Epithelial cell of prostate (primary cell): Measurements from ENCODE around the gene KRT3.

Experiments
- DNase-seq: peaks from one replicate; pipeline ENCODE4 v3.0.0-alpha.2; 2011; ENCODE audit warnings: low read depth, low spot score
- H3K27ac ChIP-seq: fragments of 450-650 bp; 2 replicates; pipeline ENCODE4 v1.5.1; 2017; ENCODE audit warnings: mild to moderate bottlenecking

The KRT3 gene

DNA sequence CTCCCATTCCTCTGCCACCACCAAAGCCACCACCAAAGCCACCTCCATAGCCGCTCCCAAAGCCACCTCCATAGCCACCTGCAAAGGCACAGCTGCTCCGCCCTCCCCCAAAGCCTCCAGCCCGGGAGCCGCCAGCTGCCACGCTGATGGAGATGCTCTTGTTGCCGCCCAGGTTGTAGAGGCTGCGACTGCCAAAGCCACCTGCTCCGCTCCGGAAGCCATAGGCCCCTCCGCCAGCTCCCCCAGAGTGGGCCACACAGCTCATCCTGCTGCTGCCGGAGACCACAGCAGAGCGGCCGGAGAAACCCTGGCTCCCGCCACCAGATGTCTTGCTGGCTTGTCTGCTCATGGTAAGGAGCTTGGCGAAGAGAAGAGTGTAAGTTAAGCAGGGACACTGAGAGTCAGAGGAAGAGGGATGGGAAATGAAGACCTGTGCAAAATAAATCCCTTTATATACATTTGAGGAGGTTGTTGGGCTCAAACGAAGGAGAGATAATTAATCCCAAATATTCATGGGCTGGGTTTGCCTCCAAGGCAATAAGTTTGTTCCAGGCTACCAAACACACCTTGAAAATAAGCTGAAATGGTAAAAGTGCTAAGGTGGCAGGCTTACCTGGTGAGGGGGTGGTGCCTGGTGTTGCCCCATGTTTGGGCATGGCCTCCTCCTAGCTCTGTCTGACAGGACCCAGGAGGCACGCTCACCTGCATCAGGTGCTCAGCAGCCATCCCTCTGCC lies at the start of gene KRT3:
Gene KRT3 (minus strand): TSS at position 424 of the 735 bp plus-strand sequence. CDS start 75 bp downstream, at position 349.
- DNase-seq = no peak
- no peak within 1 kb of the TSS for H3K27ac ChIP-seq

DNA sequence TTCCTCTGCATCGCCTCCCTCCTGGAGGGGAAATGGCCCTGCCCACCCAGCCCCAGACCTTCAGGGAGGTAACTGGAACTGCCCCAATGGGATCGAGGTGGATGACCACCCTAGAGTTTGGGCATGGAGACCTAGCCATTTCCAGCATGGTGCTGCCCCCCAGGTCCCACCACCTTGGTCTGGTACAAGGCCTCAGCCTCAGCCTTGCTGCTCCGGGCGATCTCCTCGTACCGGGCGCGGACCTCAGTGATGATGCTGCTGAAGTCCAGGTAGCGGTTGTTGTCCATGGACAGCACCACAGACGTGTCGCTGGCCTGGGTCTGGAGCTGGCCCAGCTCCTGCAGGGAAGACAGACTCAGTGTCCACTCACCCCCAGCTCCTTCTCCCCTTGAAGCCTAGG lies 48.5 kb upstream of the KRT3 start:
- no peak overlapping the region for H3K27ac ChIP-seq
- DNase-seq = no peak

DNA sequence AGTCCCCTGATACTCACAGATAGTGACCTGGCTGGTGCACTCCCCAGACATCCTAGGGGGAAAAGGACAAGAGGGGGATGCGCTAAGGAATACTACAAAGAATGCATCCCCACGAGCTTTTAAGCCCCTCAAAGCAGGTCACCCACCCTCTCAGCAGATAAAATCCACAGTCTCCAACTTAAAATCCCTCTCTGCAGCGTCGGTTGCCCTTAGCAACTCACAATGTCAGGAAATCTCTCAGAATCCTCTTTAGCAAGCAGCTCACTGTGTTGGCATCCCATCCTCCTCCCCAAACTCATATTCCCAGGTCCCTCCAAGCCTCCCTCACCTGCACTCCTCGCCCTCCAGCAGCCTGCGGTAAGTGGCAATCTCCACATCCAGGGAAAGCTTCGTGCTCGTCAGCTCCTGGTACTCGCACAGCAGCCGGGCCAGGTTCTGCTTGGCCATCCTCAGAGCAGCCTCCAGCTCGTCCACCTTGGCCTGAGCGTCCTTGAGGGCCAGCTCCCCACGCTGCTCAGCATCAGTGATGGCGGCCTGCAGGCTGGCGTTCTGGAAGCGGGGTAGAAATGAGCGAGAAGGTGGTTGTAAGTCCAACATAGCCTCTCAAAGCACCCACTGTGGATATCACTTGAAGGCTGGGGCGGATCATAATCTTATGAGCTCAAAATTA lies 43.7 kb upstream of the KRT3 start:
- no peak overlapping the region for H3K27ac ChIP-seq
- DNase-seq = no peak

DNA sequence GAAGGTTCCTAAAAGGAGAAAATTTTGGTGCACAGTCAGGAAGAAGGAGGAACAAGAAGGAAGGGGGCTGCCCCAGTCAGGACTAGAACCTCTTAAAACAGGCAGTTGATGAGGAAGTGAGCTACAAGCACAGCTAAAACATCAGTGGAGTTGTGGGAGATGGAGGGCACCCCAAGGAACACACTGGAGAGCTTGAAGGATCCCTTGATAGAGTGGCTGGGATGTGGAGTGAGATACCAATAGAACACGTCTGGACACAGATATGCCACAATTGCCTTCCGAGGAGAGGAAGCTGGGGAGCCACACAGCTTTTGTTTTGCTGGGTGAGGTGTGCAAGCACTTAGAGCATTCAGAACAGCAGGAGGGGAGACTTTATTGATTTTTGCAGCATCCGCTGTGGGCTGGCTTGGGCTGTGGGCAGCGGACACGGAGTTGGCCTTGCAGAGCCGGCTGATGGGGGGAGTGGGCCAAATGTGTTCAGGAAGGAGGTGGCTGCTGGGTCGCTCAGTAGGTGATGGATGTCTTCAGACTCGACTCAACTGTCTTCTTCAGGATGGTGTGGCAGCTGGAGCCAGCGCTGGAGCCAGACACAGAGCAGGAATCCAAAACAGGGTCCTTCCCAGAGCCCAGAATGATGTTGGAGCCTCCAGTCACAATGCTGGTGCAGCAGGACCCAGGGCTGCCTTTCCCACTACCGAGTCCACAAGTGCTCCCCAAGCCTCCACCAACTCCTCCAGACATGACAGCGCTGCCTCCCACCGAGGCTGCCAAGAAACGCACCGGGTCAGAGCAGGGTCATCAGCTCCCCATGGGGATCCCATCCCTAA lies 42.9 kb upstream of the KRT3 start:
- DNase-seq = no peak
- H3K27ac ChIP-seq = no peak overlapping the region

DNA sequence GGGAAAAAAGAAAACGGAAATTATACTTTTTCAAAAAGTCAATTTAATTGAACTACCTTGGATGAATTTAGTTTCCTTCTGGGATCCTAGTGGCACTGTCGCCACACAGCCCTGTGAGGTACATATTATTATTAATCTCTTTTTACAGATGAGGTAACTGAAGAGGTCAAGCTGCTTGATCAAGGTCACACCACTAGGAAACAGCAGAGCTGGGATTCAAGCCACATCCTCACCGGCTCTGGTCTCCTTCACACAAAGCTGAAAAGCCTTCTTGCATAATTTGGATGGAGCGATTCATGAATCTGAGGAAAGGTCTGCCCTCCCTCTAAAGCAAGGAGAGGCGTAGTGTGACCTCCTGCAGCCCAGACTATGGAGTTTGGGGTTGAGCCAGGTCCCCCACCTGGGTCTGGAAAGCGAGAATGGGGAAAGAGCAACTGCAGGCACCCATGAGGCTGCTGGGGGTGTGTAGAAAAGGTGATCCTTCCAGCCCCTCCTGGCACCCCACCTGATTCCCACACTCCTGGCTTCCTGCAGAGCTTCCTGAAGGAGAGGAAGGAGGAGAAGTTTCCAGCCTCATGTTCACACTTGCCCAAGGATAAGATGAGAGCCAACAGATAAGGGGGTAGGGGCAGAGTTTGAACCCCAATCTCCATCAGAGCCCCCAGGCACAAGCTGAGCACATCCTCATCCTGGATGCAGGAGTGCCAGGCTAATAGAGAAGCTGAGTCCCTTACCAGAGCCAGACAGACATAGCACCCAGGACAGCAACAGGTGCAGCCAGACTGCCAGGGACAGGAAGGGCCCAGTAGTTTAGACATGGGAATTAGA lies 42.1 kb upstream of the KRT3 start:
- DNase-seq = no peak
- H3K27ac ChIP-seq = no peak overlapping the region

DNA sequence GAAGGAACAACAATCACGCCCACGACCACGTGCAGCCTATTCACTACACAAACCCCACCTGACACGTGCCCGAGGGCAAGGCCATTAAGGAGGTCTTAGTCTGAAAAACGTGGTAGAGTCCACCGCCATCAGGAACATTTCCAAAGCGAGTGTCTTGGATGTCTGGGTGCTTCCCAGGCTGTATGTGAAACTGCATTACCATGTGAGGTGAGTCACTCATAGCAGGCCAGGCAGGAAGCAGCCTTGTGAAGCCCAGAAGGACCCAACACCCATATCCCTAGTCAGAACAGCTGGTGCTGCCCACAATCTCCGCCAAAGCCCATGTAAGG lies 41.5 kb upstream of the KRT3 start:
- DNase-seq = peak; percentile 53
- no peak overlapping the region for H3K27ac ChIP-seq

DNA sequence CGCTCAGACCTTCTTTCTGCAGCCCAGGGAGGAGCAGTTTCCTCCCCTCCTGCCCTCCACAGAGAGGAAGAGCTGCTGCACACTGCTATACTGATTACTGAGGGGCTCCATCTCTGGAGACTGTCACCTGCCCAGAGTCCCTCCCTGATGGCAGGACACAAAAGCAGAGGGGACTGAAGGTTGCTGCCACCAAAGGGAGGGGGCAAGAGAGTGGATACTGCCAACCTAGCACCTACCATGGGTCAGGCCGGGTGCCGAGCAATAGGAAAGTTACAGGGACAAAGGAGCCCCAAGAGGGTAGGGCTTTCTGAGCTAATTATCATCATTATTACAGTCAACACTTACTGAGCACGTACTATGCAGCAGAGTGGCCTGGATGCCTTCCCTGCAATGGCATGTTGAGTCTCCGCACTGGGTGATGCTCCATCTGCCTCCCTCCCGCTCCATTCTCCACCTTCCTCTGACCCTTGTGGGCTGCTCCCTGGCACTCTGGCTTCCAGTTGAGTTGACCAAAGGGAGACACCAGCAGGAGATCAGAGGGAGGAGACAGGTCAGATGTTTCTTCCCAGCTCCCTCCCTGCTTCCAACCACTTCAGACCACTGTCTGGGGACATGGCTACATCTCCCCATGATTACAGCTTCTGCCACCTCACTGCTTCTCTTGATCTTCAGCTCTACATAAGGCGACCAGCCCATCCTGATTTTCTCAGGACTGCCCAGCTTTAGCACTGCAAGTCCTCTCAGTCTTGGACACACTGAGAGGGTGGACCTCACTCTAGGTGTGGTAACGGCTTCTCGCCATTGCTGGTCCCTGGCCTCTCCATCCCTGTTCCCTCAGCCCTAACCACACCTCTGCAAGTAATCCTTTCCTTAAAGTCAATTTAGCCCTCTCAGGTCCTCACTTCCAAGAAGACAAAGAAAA lies 40.8 kb upstream of the KRT3 start:
- H3K27ac ChIP-seq = no peak overlapping the region
- DNase-seq = no peak

DNA sequence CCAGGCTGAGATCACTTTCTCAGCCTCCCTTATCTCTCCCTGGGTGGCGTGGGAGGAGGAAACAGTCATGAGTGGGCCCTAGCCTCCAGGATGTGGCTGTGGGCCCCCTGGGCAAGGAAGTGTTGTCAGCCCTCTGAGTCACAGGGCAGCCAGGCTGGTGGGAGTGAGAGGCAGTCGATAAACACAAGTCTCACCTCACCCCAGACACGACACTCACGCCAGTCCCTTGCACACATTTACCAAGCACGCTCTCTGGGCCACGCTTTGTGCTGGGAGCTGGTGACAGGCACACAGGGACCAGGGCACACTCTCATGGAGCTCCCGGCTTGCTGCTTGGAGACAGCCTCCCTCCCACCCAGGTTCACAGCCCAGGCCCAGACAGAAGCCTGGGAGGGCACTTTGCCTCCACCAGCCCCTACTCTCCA lies 40.1 kb upstream of the KRT3 start:
- no peak overlapping the region for H3K27ac ChIP-seq
- no peak for DNase-seq

DNA sequence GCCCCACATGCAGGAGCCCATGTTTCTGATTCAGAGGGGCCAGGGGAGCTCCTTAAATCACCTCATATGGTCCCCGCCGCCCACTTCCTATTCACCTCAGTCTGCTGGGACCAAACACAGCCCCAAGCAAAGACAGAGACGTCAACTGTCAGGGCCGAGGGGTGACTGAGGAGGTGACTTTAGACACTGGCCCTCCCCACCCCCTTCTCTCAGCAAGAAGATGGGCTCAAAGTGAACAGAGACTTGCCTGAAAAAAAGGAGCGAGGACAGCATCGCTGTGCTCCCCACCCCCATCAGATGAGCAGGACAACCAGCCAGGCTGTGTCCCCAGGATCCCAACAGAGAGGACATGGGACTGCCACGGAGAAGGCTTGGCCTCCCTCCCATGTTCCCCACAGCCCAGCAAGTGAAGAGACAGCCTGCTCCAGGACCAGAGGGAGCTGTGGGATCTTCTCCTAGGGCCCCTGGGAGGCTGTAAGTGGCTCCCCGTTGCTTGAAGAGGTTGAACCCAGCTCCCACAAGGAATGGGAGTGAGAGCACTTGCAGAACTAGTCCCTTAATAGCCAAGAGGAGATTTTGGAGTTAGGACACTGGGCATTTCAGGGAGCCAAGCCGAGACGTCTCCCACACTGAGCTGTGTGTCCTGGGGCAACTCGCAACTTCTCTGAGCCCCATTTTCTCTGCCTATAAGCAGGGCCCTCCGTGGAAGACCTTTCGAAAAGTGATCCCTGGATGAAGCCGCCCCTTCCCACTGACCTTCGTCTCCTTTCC lies 39.5 kb upstream of the KRT3 start:
- H3K27ac ChIP-seq = no peak overlapping the region
- DNase-seq = no peak

DNA sequence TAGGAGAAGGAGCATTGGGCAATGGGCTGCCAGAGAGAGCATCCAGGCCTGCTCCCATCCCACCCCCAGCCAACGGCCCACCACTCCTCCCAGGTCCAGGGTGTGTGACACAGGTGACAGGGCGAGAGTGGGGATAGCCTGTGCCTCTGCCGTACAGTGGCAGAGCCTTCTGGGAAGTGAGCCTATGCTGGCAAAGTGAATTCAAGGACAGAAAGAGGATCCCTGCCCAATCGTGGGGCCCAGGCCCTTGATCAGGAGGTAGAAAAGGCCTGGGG lies 38.7 kb upstream of the KRT3 start:
- no peak for DNase-seq

DNA sequence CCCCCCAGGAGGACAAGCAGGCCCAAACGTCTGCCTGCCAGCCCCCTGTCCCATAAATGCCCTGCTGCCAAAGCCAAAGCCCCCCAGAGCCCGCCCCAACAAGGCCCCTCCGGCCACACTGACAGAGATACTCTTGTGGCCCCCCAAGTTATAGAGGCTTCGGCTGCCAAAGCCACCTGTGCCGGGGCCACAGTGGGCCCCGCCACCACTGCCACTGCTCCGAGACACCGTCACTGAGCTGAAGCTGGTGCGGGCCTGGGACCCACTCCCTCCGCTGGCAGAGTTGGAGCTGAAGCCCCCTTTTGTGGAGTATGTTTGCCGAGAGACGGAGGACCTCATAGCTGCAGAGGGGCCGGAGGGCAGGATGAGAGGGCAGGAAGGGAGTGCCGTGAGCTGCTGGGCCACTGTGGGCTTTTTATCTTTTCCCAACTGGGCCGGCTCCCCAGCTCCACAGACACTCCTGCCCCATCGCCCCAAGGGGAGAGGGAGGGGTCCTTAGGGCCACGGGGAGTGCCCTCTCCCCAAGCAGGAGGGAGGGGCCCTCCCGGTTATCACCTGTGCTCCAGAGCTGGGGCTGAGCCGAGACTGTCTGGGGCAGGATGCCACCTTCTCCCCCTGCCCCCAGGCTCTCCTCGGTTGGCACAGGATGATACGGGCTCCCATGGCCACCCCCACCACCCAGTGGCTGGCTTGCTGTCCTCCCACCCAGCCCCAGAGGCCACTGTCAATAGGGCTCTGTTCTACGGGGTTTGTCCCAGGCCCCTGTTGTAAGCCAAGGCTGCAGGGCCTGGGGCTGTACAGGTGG lies 38.2 kb upstream of the KRT3 start, which contains the start of gene KRT79:
Gene KRT79 (minus strand): TSS at position 390 of the 805 bp plus-strand sequence. CDS start 51 bp downstream, at position 339.
- no peak for DNase-seq
- no peak within 1 kb of the TSS for H3K27ac ChIP-seq

More for the DNA sequence above, 38.7 kb upstream of the KRT3 start:
- H3K27ac ChIP-seq = no peak overlapping the region

DNA sequence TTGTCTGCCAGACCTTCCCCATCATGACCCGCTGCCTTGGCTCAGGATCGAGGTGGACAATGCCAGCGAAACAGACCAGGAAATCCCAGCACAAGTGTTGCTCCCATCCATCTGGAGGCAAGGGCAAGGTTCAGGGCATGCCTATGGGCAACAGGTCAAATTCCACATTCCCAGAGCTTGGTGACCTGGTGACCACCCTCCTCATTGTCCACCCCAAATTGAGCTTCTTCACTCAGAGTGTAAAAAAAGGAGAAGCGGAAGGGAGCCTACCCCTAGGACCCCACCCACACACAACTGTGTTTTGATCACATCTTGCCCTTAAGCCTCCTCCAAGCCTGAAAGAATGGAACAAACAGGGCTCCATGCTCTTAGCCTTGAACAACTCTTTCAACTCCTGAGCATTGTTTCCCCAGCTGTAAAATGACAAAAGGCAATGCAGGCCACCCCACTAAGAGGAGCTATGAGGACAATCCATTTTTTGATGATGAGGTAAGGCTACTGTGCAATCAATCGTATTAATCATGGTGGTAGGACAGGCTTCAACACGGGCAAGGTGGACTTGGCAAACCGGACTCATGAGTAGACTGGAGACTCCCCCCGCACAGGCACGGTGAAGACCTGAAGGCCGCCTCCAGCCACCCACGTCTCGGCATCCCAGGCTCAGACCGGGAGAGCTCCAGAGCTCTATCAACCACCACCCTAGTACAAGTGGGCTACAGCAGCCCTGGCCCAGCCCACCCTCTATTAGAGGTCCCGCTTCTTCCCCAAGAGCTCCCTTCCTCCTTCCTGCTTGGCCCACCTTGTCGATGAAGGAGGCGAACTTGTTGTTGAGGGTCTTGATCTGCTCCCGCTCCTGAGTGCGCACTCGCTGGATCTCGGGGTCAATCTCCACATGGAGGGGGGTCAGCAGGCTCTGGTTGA lies 37.3 kb upstream of the KRT3 start:
- peak; percentile 40 for DNase-seq
- no peak overlapping the region for H3K27ac ChIP-seq

DNA sequence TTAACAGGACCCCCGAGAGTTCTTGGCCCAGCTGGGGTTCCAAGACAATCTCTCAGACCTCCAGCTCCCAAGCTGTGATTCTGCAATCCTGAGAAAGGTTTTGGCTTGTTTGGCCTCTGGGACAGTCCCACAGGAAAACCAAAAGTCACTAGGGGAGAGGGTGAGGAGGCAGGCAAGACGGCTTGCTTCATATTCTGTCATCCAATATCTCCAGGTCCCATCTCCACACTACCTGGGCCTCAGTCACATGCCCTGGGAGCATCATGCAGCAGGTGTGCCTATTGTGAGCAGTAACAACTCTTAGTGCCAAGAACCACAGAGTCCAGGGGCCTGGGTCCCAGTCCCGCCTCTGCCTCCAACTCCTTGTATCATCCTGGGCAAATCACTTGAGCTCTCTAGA lies 36.5 kb upstream of the KRT3 start:
- H3K27ac ChIP-seq = no peak overlapping the region
- DNase-seq = no peak

DNA sequence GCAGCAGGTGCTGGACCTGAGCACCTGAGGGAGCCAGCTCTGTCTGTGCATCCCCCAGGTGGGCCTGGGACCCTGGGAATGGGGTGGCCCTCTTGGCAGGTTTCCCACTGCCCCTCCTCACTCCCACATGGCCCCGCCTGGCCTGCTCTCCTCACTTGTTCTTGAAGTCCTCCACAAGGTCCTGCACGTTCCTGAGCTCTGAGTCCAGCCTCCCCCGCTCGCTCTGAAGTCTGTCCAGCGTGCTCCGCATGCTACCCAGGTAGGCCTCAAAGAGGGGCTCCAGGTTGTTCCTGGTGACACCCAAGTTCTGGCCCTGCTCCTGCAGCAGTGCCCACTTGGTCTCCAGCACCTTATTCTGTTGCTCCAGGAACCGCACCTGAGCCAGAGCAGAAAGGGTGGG lies 35.3 kb upstream of the KRT3 start:
- no peak overlapping the region for H3K27ac ChIP-seq
- no peak for DNase-seq

DNA sequence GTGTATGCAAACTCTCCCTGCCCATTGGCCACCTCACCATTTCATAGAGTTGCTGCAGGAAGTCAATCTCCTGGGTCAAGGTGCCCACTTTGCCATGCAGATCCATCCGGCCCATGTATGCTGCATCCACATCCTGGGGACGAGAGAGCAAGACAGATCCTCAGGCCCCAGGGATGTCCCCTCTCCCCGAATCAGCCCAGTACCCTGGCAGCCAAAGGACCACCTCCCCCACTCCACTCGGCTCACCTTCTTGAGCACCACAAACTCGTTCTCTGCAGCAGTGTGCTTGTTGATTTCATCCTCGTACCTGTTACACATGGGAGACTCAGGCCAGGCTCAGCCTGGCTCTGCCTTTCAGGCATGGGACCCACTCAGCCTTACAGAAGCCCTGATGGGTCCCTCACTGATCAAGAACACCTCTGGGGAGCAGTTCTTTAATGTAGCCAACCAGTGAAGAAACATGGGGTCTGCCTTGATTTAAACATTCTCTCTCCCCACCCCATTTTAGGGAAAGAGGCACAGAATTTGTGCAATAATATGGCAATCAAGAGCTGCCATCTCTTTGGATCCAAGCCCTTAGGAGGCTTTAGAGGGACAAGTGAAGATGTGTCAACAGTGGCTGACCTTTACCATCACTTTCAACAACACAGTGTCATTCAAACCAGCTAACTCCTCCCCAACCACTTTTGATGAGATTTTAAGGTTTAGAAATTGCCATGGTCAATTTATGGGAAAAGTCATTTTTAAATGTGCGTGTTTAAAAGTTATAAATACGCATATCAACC lies 34.3 kb upstream of the KRT3 start:
- H3K27ac ChIP-seq = no peak overlapping the region
- DNase-seq = no peak

DNA sequence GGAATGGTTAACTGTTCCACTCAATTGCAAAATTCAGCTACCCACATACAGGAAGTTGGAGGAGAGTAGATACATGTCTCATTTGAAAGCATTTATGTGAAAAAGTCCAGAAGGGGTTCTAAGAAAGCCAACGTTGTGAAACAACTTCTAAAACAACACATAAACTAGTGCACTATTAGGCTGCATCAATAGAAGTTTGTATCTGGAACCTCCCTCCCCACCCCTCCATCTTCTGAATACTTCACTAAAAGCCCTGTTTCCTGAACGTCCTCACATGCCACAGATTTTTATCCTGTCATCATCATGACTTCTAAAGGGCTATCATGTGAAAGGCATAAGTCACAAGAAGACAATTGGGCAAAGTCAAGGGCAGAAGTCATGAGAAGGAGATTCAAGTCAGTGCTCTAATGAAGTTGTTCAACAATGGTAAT lies 32.7 kb upstream of the KRT3 start:
- no peak overlapping the region for H3K27ac ChIP-seq
- DNase-seq = no peak
